ENCODE results near the gene ERN1.

ERN1 gene

DNA sequence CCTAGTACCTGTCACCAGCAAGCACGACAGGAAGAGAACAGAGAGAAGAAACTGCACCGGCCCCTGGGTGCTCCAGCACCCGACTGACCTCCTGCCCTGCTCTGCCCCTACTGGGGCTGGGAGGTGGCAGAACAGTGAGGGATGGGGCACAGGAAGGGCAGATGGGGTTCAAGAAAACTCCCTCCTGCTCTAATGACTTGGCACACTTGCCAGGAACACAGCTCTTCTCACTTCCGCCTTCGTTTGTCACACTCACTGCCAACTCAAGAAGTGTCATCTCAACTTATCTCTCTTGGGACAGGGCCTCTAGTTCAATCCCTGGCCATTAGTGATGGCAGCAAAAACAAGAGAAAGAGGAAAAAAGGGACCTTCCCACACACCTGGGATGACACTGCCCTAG is 66.9 kb downstream of the ERN1 start:
- no peak overlapping the region for H3K4me3 ChIP-seq (ENCODE audit: low read depth, low read length)
- DNase-seq (ENCODE audit: low read depth) = no peak
- TF ChIP-seq, protein P1, sequence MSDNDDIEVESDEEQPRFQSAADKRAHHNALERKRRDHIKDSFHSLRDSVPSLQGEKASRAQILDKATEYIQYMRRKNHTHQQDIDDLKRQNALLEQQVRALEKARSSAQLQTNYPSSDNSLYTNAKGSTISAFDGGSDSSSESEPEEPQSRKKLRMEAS (IDR thresholded peaks at IDR 0.05; ENCODE audit: low read depth, low read length) = no peak
- TF ChIP-seq POLR2A (IDR thresholded peaks at IDR 0.05; ENCODE audit: extremely low read depth, insufficient read length) (no peak), CTCF (IDR thresholded peaks at IDR 0.05; ENCODE audit: low read depth, low read length) (no peak), MYC (IDR thresholded peaks at IDR 0.05; ENCODE audit: low read depth, low read length) (no peak)

DNA sequence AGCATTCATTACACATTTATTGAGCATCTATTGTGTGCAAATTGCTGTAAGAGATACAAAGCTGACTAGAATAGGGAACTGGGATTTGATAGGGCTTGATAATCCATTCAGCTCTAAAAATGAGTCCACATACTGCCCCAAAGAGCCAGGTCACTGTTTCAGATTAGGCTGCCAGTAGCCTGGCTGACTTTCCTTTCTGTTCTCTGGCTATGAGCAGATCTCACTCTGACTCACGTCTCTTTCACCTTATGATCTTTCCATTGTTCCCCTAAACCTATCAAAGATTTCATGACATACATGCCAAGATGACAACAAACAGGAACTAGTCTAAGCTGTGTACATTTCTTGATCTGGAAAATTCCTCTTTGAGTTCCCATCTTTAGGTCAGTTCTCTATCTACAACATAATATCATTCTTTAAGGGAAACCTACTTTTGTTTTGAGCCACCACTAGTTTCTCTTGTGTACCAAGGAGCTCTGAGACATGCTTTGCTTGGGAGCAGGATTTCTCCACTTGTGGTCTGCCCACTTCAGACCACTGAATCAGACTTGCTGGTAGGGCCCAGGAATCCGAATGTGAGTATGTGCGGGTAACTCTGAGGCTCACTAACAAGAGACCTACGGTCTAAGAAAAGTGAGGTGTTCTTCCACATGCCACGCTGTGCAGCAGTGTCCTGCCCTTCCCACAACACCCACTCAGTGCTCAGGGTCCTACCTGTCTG is 68.6 kb downstream of the ERN1 start:
- TF ChIP-seq MYC (IDR thresholded peaks at IDR 0.05; ENCODE audit: low read depth, low read length) = no peak
- no peak overlapping the region for H3K4me3 ChIP-seq (ENCODE audit: low read depth, low read length)
- no peak for DNase-seq (ENCODE audit: low read depth)

GRCh38 chr17:64060331-64060730 is 69.6 kb downstream of the ERN1 start:
- H3K4me3 ChIP-seq (ENCODE audit: low read depth, low read length) = no peak overlapping the region
- no peak for TF ChIP-seq CTCF (IDR thresholded peaks at IDR 0.05; ENCODE audit: low read depth, low read length)
- no peak for TF ChIP-seq MYC (IDR thresholded peaks at IDR 0.05; ENCODE audit: low read depth, low read length)
- no peak for TF ChIP-seq POLR2A (IDR thresholded peaks at IDR 0.05; ENCODE audit: extremely low read depth, insufficient read length)
- TF ChIP-seq, protein P1 (IDR thresholded peaks at IDR 0.05; ENCODE audit: low read depth, low read length) = no peak
- DNase-seq (ENCODE audit: low read depth) = no peak

DNA sequence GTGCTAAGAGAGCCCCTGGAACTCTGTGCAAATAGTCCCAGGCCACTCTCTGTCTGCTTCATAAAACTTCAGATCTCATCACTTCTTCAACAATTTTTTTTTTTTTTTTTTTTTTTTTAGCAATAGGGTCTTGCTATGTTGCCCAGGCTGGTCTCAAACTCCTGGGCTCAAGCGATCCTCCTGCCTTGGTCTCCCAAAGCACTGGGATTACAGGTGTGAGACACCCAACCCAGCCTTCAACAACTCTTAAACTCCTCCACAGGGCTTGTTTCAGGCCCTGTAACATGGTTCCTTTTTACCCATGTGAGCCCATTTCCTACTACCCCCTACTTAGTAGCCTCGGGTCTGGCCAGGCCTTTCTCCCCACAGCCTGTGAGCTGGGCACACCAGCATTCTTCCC is 70.2 kb downstream of the ERN1 start:
- H3K4me3 ChIP-seq (ENCODE audit: low read depth, low read length) = no peak overlapping the region
- no peak for TF ChIP-seq MYC (IDR thresholded peaks at IDR 0.05; ENCODE audit: low read depth, low read length)
- TF ChIP-seq CTCF (IDR thresholded peaks at IDR 0.05; ENCODE audit: low read depth, low read length) = no peak
- TF ChIP-seq, protein P1 (IDR thresholded peaks at IDR 0.05; ENCODE audit: low read depth, low read length) = no peak
- TF ChIP-seq POLR2A (IDR thresholded peaks at IDR 0.05; ENCODE audit: extremely low read depth, insufficient read length) = no peak
- DNase-seq (ENCODE audit: low read depth) = no peak

- H3K4me3 ChIP-seq (ENCODE audit: low read depth, low read length) = no peak overlapping the region
- no peak for TF ChIP-seq MYC (IDR thresholded peaks at IDR 0.05; ENCODE audit: low read depth, low read length)
- no peak for TF ChIP-seq POLR2A (IDR thresholded peaks at IDR 0.05; ENCODE audit: extremely low read depth, insufficient read length)
- TF ChIP-seq CTCF (IDR thresholded peaks at IDR 0.05; ENCODE audit: low read depth, low read length) = no peak
- TF ChIP-seq, protein P1 (IDR thresholded peaks at IDR 0.05; ENCODE audit: low read depth, low read length) = no peak
- DNase-seq (ENCODE audit: low read depth) = no peak
Measured at GRCh38 chr17:64058621-64059020, 71.3 kb downstream of the ERN1 start.

DNA sequence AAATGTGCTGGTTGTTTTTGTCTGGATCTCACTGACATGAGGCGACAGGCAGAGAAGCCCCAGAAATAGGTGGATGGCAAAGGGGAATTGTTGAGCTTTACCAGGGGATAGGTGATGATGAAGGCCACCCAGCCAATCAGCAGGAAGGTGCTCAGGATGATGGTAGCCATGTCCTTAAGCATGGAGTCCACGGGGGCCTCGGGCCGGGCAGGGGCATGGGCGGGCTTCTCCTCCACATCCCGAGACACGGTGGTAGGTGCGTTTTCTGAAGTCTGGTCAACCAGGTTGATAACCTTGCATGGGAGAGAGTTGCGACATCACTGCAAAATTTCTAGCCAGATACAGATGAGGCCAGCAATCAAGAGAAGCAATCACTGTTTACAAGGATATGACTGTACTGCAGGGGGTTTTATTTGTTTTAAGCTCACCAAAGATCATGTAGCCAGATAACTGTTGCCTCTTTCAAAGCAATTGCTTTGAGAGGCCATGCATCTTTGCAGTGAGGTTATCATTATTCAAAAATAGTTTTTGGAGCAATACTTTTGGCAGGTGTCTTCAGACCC is 72.2 kb downstream of the ERN1 start:
- H3K4me3 ChIP-seq (ENCODE audit: low read depth, low read length) = no peak overlapping the region
- DNase-seq (ENCODE audit: low read depth) = no peak
- no peak for TF ChIP-seq MYC (IDR thresholded peaks at IDR 0.05; ENCODE audit: low read depth, low read length)
- TF ChIP-seq POLR2A (IDR thresholded peaks at IDR 0.05; ENCODE audit: extremely low read depth, insufficient read length) = no peak
- TF ChIP-seq CTCF (IDR thresholded peaks at IDR 0.05; ENCODE audit: low read depth, low read length) = no peak
- TF ChIP-seq, protein P1 (IDR thresholded peaks at IDR 0.05; ENCODE audit: low read depth, low read length) = no peak

Data from NB4 (cell line).